ENCODE measurements around the gene BLOC1S6.

Gene BLOC1S6, protein sequence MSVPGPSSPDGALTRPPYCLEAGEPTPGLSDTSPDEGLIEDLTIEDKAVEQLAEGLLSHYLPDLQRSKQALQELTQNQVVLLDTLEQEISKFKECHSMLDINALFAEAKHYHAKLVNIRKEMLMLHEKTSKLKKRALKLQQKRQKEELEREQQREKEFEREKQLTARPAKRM

GRCh38 chr15:45587095-45587862 lies at the start of gene BLOC1S6:
Gene BLOC1S6, plus strand, starts transcription at chr15:45587379. Its CDS starts 65 bp downstream, at chr15:45587444.
- DNase-seq (ENCODE audit: low spot score) = peak; percentile 77

DNA sequence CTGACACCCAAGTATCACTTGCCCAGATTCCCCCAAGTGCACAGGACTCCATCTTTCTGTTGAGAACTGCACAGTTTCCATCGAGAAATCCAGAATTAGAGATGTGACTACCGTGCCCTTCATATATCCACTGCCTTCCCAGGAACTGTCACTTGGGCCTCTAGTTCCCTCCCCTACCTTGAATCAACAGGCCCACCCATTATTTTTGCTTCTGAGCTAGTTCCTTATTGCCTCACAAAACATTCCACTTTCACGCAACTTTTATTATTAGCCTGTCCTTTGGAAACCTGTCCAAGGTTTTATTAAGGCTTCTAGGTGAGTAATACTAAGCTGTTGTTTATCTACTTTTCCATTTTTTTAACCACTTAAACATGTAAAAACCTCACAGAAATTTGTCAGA lies 47.5 kb upstream of the BLOC1S6 start:
- no peak for DNase-seq (ENCODE audit: low spot score)

- DNase-seq (ENCODE audit: low spot score) = no peak
These were observed 46.6 kb upstream of the BLOC1S6 start for GRCh38 chr15:45540531-45540930.

GRCh38 chr15:45543051-45543450 lies 44.1 kb upstream of the BLOC1S6 start:
- DNase-seq (ENCODE audit: low spot score) = no peak

GRCh38 chr15:45544266-45545023 lies 42.7 kb upstream of the BLOC1S6 start:
- DNase-seq (ENCODE audit: low spot score) = no peak

- DNase-seq (ENCODE audit: low spot score) = no peak
These were observed 40.4 kb upstream of the BLOC1S6 start for GRCh38 chr15:45546789-45547188.

- DNase-seq (ENCODE audit: low spot score) = no peak
These were observed 38.2 kb upstream of the BLOC1S6 start for GRCh38 chr15:45548753-45549520.

DNA sequence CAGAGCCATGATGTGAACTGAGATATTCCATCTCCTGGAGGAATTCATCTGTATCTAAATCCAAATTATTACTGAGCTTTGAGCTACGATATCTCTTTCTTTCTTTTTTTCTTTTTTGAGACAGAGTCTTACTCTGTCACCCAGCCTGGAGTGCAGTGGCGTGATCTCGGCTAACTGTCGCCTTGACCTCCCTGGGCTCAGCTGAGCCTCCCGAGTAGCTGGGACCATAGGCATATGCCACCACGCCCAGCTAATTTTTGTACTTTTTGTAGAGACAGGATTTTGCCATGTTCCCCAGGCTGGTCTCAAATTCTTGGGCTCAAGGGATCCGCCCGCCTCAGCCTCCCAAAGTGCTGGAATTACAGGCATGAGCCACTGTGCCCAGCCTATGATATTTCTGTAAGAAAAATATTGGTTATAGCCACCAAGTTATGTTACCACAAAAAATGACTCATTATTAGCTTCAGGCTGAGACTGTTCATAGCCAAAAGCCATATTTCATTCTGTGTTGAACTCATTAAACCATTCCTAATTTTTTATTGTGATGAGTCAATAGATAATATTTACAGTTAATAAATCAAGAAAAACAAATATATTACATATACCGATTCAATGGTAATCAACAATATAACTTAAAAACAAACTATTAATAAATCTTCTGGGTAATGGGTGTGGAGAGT lies 37.5 kb upstream of the BLOC1S6 start:
- DNase-seq (ENCODE audit: low spot score) = no peak

DNA sequence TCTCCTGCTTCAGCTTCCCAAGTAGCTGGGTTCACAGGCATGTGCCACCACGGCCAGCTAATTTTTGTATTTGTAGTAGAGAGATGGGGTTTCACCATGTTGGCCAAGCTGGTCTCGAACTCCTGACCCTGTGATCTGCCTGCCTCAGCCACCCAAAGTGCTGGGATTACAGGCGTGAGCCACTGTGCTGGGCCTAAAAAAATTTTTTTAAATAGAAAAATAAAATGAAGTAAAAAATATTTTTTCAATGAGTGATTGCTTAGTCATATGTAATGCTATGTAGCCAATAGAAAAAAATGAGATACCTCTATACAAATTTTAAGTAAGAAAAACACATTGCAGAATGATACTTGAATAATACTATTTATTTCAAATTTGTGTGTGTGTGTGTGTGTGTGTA lies 36.7 kb upstream of the BLOC1S6 start:
- DNase-seq (ENCODE audit: low spot score) = no peak

GRCh38 chr15:45551676-45552075 lies 35.5 kb upstream of the BLOC1S6 start:
- DNase-seq (ENCODE audit: low spot score) = no peak

DNA sequence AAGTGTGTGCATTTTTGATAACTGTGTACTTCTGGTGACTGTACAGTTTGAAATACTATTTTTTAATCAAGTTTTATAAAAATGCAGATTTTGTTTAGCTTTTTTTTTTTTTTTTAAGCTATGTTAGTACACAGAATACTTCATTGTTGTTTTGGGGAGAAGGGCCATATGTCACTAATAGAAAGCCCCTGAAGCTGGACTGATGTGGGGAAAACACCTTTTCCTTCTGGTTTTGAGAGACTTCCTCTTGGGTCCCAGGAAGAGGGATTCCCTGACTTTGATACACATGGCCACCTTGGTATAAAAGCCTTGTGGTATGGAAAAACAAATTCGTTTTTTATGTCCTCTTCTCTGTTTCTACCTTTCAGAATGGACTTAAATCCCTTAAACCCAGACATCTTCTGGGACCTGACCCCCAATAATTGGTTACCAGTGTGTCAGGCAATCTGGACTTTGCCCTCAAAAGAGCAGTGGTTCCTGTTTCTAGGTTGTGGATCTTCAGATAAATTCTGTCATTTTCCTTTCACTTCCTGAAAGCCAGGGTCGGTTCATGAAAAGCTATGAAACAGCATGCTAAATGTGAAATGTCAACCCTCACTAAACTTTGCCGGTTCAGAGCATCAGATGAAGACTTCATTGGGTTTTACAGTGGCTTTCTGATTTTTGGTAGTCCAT lies 31.1 kb upstream of the BLOC1S6 start:
- no peak for DNase-seq (ENCODE audit: low spot score)

DNA sequence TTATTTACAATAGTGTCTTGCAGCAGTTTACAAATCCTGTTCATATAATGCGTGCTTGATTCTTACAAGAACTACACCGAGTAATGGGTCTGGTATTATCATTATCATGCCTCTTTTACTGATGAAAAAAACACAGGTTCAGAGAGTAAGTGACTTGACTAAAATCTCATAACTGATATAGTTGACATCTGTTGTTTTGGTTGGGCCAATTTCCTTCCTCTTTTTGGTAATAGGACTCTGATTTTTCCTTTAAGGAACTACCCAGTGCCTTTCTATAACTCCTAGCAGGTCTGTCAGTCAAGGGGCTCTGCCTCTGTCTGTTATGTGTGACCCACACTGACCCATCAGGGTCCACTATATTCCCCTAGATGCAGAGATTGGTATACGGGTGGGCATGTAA lies 14.6 kb upstream of the BLOC1S6 start:
- no peak for DNase-seq (ENCODE audit: low spot score)

- DNase-seq (ENCODE audit: low spot score) = no peak
These were observed 13.1 kb upstream of the BLOC1S6 start for GRCh38 chr15:45573961-45574629.

DNA sequence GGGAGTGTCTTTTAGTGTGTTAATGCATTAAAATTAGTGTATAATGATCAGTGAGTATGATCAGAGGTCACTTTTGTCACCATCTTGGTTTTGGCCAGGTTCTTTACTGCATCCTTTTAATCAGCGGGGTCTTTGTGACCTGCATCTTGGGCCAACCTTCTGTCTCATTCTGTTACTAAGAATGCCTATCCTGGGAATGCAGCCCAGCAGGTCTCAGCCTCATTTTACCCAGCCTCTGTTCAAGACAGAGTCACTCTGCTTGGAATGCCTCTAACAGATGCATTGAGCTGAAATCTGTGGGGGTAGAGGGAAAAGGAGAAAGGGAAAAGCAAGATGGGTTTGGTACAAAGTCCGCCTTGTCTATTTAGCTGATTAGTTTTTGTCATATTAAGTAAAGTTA lies 5.3 kb upstream of the BLOC1S6 start:
- DNase-seq (ENCODE audit: low spot score) = no peak

DNA sequence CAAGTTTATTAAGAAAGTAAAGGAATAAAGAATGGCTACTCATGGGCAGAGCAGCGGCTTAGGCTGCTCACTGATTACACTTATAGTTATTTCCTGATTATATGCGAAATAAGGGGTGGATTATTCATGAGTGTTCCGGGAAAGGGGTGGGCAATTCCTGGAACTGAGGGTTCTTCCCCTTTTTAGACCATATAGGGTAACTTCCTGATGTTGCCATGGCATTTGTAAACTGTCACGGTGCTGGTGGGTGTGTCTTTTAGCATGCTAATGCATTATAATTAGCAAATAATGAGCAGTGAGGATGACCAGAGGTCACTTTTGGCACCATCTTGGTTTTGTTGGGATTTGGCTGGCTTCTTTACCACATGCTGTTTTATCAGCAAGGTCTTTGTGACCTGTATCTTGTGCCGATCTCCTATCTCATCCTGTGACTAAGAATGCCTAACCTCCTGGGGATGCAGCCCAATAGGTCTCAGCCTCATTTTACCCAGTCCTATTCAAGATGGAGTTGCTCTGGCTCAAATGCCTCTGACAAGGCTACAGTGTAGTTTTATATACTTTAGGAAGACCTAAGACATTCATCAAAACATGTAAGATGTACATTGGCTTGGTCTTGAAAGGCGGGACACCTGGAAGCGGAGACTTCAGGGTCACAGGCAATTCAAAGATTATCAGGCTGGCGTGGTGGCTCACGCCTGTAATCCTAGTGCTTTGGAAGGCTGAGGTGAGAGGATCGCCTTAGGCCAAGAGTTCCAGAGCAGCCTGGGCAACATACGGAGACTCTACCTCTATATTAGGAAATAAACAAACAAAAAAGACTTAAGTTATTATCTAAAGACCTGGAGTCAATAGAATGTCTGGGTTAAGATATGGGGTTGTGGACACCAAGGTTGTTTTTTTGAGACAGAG lies 3.2 kb upstream of the BLOC1S6 start:
- no peak for DNase-seq (ENCODE audit: low spot score)

DNA sequence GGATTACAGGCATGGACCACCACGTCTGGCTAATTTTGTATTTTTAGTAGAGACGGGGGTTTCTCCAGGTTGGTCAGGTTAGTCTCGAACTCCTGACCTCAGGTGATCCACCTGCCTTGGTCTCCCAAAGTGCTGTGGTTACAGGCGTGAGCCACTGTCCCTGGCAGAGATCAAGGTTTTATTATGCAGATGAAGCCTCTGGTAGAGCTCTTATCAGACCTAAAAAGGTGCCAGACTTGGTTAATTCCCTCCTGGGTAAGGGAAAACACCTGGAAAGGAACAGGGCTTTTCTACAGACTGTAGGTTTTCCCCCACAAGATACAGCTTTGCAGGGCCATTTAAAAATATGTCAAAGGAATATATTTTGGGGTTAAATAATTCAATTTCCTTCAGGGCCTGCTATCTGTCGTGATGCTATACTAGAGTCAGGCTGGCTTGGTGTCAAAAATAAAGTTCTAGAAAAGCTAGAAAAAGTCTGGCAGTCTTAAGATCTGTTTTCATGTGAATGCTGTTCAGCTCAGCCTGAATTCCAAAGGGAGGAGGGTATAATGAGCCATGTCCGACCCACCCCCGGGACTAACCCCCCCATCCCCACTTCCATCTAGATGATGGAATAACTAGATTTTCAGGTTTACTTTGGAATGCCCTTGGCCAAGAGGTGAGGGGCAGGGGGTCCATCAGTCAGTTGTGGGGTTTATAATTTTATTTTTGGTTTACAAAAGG lies 1.9 kb upstream of the BLOC1S6 start:
- no peak for DNase-seq (ENCODE audit: low spot score)

DNA sequence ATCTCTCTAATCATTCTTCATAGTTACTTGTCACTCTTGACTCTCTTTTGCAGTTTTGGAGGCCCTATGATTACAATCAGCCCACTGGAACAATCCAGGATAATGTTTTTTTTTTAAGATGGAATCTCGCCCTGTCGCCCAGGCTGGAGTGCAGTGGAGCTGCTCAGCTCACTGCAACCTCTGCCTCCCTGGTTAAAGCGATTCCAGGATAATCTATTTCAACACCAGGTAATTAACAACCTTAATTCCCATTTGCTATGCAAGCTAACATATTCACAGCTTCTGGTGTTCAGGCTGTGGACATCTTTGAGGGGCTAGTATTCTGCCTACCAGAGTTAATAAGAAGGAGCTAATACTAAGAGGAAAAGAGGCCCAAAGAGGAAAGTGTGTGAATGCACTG lies 1.1 kb upstream of the BLOC1S6 start:
- DNase-seq (ENCODE audit: low spot score) = no peak

- no peak for DNase-seq (ENCODE audit: low spot score)
These were observed 531 bp upstream of the BLOC1S6 start for GRCh38 chr15:45586601-45587094.

- no peak for DNase-seq (ENCODE audit: low spot score)
These were observed 638 bp downstream of the BLOC1S6 start for GRCh38 chr15:45587863-45588170.
